22Rv1 (cell line): ENCODE measurements around the gene HNRNPR.

Experiments used
- ZFX ChIP-seq: fragments of 450-650 bp; IDR thresholded peaks from 2 replicates; pipeline ENCODE4 v1.6.1; 2017; ENCODE audit warnings: antibody characterized with exemption, borderline replicate concordance
- TF ChIP-seq, protein P1 (sequence below): fragments of 450-650 bp; IDR thresholded peaks from 2 replicates; pipeline ENCODE4 v1.5.1; 2017; ENCODE audit warnings: mild to moderate bottlenecking

DNA sequence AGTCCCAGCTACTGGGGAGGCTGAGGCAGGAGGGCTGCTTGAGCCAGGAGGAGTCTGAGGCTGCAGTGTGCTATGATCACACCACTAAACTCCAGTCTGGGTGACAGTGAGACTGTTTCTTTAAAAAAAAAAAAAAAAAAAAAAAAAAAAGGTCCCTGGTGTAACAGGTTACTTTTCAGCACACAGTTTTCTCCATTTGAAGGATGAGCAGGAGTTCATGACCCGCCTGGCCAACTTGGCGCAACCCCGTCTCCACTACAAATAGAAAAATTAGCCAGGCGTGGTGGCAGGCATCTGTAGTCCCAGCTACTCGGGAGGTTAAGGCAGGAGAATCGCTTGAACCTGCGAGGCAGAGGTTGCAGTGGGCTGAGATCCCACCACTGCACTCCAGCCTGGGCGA, 12.4 kb downstream of the HNRNPR start:
- TF ChIP-seq, protein P1, sequence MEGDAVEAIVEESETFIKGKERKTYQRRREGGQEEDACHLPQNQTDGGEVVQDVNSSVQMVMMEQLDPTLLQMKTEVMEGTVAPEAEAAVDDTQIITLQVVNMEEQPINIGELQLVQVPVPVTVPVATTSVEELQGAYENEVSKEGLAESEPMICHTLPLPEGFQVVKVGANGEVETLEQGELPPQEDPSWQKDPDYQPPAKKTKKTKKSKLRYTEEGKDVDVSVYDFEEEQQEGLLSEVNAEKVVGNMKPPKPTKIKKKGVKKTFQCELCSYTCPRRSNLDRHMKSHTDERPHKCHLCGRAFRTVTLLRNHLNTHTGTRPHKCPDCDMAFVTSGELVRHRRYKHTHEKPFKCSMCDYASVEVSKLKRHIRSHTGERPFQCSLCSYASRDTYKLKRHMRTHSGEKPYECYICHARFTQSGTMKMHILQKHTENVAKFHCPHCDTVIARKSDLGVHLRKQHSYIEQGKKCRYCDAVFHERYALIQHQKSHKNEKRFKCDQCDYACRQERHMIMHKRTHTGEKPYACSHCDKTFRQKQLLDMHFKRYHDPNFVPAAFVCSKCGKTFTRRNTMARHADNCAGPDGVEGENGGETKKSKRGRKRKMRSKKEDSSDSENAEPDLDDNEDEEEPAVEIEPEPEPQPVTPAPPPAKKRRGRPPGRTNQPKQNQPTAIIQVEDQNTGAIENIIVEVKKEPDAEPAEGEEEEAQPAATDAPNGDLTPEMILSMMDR = no peak
- no peak for TF ChIP-seq ZFX
